SK-N-SH (cell line): ENCODE data around the gene KMT2B. TPM values are rescaled to one million over a fixed set of nuclear protein-coding genes. Genes with fewer than 3 reads are reported as not detected.
A peak's percentile ranks its signal among the peaks of the same experiment; 100 is the strongest.

ENCODE experiments used
- CTCF ChIA-PET: fragments of 300-600, 350-600 bp; formaldehyde crosslinking; extraction: SDS; loops from one replicate; lab custom pipeline; 2021; lab: Yijun Ruan, JAX
- POLR2A ChIA-PET: fragments of 350-600 bp; sonication (Branson Sonifier 250); formaldehyde crosslinking; extraction: SDS; loops from one replicate; lab custom pipeline; 2020; ENCODE audit warnings: antibody characterized with exemption, inconsistent platforms; lab: Yijun Ruan, JAX
- DNase-seq: peaks from one replicate; pipeline ENCODE4 v3.0.0; 2012
- H2AFZ ChIP-seq: fragments of 200-600 bp; sonication (generic); 2 replicates; pipeline ENCODE4 v1.8.1; 2016; ENCODE audit warnings: antibody characterized with exemption, mild to moderate bottlenecking, low read depth
- H3F3A ChIP-seq: fragments of 200-600 bp; sonication (generic); replicated peaks from 2 replicates; pipeline ENCODE3; 2016; ENCODE audit warnings: antibody characterized with exemption, mild to moderate bottlenecking; ENCODE audit not compliant: insufficient read depth
- H3K27ac ChIP-seq, 2 experiments: fragments of 200-500 bp in 1 of 2; fragments of 200-600 bp in 1 of 2; sonication (Bioruptor generic) in 1 of 2; sonication (generic), shearing (Covaris generic) in 1 of 2; 2 replicates each; pipeline versions ENCODE4 v1.5.1 to v1.6.1; 2014 to 2016; ENCODE audit warnings: low read depth in 2 of 2, inconsistent platforms in 1 of 2, low read length in 1 of 2, mild to moderate bottlenecking in 1 of 2, mixed read lengths in 1 of 2
- H3K27me3 ChIP-seq: fragments of 200-600 bp; sonication (generic), shearing (Covaris generic); 2 replicates; pipeline ENCODE4 v1.6.1; 2016; ENCODE audit warnings: mixed run types; ENCODE audit not compliant: insufficient read depth
- H3K36me3 ChIP-seq, 2 experiments: fragments of 200-500 bp in 1 of 2; fragments of 200-600 bp in 1 of 2; sonication (Bioruptor generic) in 1 of 2; sonication (generic) in 1 of 2; replicated peaks in 1 of 2; 2 replicates each; pipeline versions ENCODE3 to v1.5.1; 2014 to 2016; ENCODE audit warnings: low read length in 1 of 2, mild to moderate bottlenecking in 1 of 2; ENCODE audit not compliant: insufficient read depth in 2 of 2, control insufficient read depth in 1 of 2
- H3K4me1 ChIP-seq, 2 experiments: fragments of 200-500 bp in 1 of 2; fragments of 200-600 bp in 1 of 2; sonication (Bioruptor generic) in 1 of 2; sonication (generic), shearing (Covaris generic) in 1 of 2; 2 replicates each; pipeline versions ENCODE4 v1.5.1 to v1.6.1; 2014 to 2016; ENCODE audit warnings: low read depth in 1 of 2, low read length in 1 of 2, mixed run types in 1 of 2; ENCODE audit not compliant: insufficient read depth in 2 of 2, control insufficient read depth in 1 of 2
- H3K4me2 ChIP-seq: fragments of 200-600 bp; sonication (generic), shearing (Covaris generic); 2 replicates; pipeline ENCODE4 v1.6.1; 2017; ENCODE audit warnings: mixed run types
- H3K4me3 ChIP-seq, 2 experiments: fragments of 200-500 bp in 1 of 2; fragments of 200-600 bp in 1 of 2; sonication (Bioruptor generic) in 1 of 2; sonication (generic), shearing (Covaris generic) in 1 of 2; 2 replicates each; pipeline versions ENCODE4 v1.5.1 to v1.8.1; 2014 to 2016; ENCODE audit warnings: low read depth in 2 of 2, inconsistent platforms in 1 of 2, low read length in 1 of 2, mild to moderate bottlenecking in 1 of 2, mixed read lengths in 1 of 2, moderate library complexity in 1 of 2
- H3K79me2 ChIP-seq: fragments of 200-600 bp; sonication (generic); 2 replicates; pipeline ENCODE4 v1.8.1; 2017; ENCODE audit warnings: mild to moderate bottlenecking; ENCODE audit not compliant: insufficient read depth
- H3K9ac ChIP-seq: fragments of 200-600 bp; sonication (generic); 2 replicates; pipeline ENCODE4 v1.6.1; 2017; ENCODE audit warnings: mixed run types
- H3K9me2 ChIP-seq: fragments of 200-600 bp; sonication (generic); 2 replicates; pipeline ENCODE4 v1.6.1; 2017; ENCODE audit warnings: mixed run types
- H3K9me3 ChIP-seq: fragments of 200-600 bp; sonication (generic); 2 replicates; pipeline ENCODE4 v1.6.1; 2017; ENCODE audit warnings: mixed run types, mild to moderate bottlenecking, moderate library complexity
- H4K20me1 ChIP-seq: fragments of 200-600 bp; sonication (generic); 2 replicates; pipeline ENCODE4 v1.6.1; 2017; ENCODE audit warnings: mild to moderate bottlenecking, mixed run types; ENCODE audit not compliant: insufficient read depth
- EP300 ChIP-seq, 2 experiments: IDR thresholded peaks; 2 replicates each; pipeline versions ENCODE4 v1.4.0 to v1.6.1; 2012; ENCODE audit warnings: borderline replicate concordance in 1 of 2, low read depth in 1 of 2, low read length in 1 of 2
- EZH2phosphoT487 ChIP-seq: fragments of 200-600 bp; sonication (generic); IDR thresholded peaks from 2 replicates; pipeline ENCODE4 v1.6.1; 2017; ENCODE audit warnings: low read depth, mixed run types, mild to moderate bottlenecking, antibody characterized with exemption, moderate library complexity, borderline replicate concordance
- FOSL2 ChIP-seq: IDR thresholded peaks from 2 replicates; pipeline ENCODE4 v1.4.0; 2012; ENCODE audit warnings: low read depth, mild to moderate bottlenecking, moderate library complexity, borderline replicate concordance
- FOXM1 ChIP-seq: IDR thresholded peaks from 2 replicates; pipeline ENCODE4 v1.4.0; 2012; ENCODE audit warnings: low read depth, mild to moderate bottlenecking
- GABPA ChIP-seq: IDR thresholded peaks from 2 replicates; pipeline ENCODE4 v1.4.0; 2012; ENCODE audit warnings: low read depth, mild to moderate bottlenecking
- GATA2 ChIP-seq: sonication (generic); formaldehyde crosslinking; IDR thresholded peaks from 2 replicates; pipeline ENCODE4 v1.5.0; 2020; ENCODE audit warnings: mild to moderate bottlenecking, missing genetic modification reagents
- MEF2A ChIP-seq: IDR thresholded peaks from 2 replicates; pipeline ENCODE4 v1.4.0; 2012; ENCODE audit warnings: low read depth, borderline replicate concordance
- POLR2AphosphoS5 ChIP-seq: IDR thresholded peaks from 2 replicates; pipeline ENCODE4 v1.6.1; 2012; ENCODE audit warnings: low read depth, low read length
- RFX5 ChIP-seq: IDR thresholded peaks from 2 replicates; pipeline ENCODE4 v1.6.1; 2012; ENCODE audit warnings: mild to moderate bottlenecking, improper control_type of control experiment, low read length
- SIN3A ChIP-seq: IDR thresholded peaks from 2 replicates; pipeline ENCODE4 v1.6.1; 2012; ENCODE audit warnings: low read depth, mild to moderate bottlenecking, low read length, moderate library complexity, borderline replicate concordance
- SMC3 ChIP-seq: IDR thresholded peaks from 2 replicates; pipeline ENCODE4 v1.6.1; 2012; ENCODE audit warnings: low read depth, low read length, improper control_type of control experiment
- TAF1 ChIP-seq: IDR thresholded peaks from 2 replicates; pipeline ENCODE4 v1.6.1; 2012; ENCODE audit warnings: low read depth, mild to moderate bottlenecking, low read length, moderate library complexity, borderline replicate concordance
- YY1 ChIP-seq: IDR thresholded peaks from 2 replicates; pipeline ENCODE4 v1.4.0; 2012; ENCODE audit warnings: low read depth, mild to moderate bottlenecking
- WGBS: methylation state at CpG from one replicate; pipeline ENCODE4 v1.1.6; 2017; ENCODE audit warnings: low lambda C conversion rate; 5-methylcytosine and 5-hydroxymethylcytosine counted together
- polyA plus RNA-seq, 3 experiments: library from polyadenylated mRNA; depleted of rRNA; stranded (reverse); fragments of >200 nt; gene quantifications; 2 replicates each; pipeline ENCODE4 v1.2.3, GENCODE V29; 2012
- TF ChIP-seq, protein P1 (sequence below): IDR thresholded peaks from 2 replicates; pipeline ENCODE4 v1.4.0; 2012; ENCODE audit warnings: low read depth
- TF ChIP-seq, protein P2 (sequence below): IDR thresholded peaks from 2 replicates; pipeline ENCODE4 v1.6.1; 2012; ENCODE audit warnings: mild to moderate bottlenecking, low read depth, low read length, moderate library complexity
- TF ChIP-seq, protein P3 (sequence below): IDR thresholded peaks from 2 replicates; pipeline ENCODE4 v1.4.0; 2012; ENCODE audit warnings: low read depth, borderline replicate concordance
- TF ChIP-seq, protein P4 (sequence below): IDR thresholded peaks from 2 replicates; pipeline ENCODE4 v1.4.0; 2012; ENCODE audit warnings: low read depth, borderline replicate concordance
- TF ChIP-seq, protein P5 (sequence below): fragments of 150-350 bp; IDR thresholded peaks from 2 replicates; pipeline ENCODE4 v1.6.1; 2016; ENCODE audit warnings: mild to moderate bottlenecking, low read depth, low read length

The KMT2B gene
- polyA plus RNA-seq, 1 of the 3 experiments (the other 2 are of a cell fraction), result 29.2 TPM

DNA sequence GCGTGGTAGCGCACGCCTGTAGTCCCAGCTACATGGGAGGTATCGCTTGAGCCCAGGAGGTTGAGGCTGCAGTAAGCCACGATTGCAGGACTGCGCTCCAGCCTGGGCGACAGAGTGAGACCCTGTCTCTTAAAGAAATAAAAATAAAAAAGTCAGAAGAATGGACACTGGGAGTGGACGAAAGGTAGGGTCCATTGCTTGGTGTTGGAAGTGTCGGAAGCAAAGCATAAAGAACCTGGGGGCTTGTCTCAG, 57.2 kb downstream of the KMT2B start:
- Histone ChIP-seq H3K9me3 (no peaks in the 10 kb centered on the region), H3K79me2 (peaks cover 13% of the 10 kb centered on the region; the same call in 1 of the 2 replicates), H3K9ac (no peak overlapping the region), H3K9me2 (no peaks in the 10 kb centered on the region), H3K27me3 (no peaks in the 10 kb centered on the region), H3K4me3 (peak overlapping the region; percentile 59 to 76), H3F3A (peaks cover 8% of the 10 kb centered on the region), H3K4me1 (peaks cover 0 to 12% of the 10 kb centered on the region in 2 experiments; a peak in 2 of 4 replicates), H4K20me1 (no peaks in the 10 kb centered on the region), H2AFZ (peak overlapping the region; percentile 76; the same call in 1 of the 2 replicates), H3K36me3 (no peaks in the 10 kb centered on the region), H3K27ac (no peak overlapping the region), H3K4me2 (peak overlapping the region; percentile 90)
- no peak for DNase-seq
- CTCF ChIA-PET, result no interaction called here
- POLR2A ChIA-PET, result no interaction called here
- WGBS, result 4% methylated on average over 9 of the region's 9 CpGs
- TF ChIP-seq FOXM1 (no peak), EZH2phosphoT487 (no peak), POLR2AphosphoS5 (no peak), MEF2A (no peak), YY1 (no peak)
- TF ChIP-seq, all 33 proteins: peak for 0

DNA sequence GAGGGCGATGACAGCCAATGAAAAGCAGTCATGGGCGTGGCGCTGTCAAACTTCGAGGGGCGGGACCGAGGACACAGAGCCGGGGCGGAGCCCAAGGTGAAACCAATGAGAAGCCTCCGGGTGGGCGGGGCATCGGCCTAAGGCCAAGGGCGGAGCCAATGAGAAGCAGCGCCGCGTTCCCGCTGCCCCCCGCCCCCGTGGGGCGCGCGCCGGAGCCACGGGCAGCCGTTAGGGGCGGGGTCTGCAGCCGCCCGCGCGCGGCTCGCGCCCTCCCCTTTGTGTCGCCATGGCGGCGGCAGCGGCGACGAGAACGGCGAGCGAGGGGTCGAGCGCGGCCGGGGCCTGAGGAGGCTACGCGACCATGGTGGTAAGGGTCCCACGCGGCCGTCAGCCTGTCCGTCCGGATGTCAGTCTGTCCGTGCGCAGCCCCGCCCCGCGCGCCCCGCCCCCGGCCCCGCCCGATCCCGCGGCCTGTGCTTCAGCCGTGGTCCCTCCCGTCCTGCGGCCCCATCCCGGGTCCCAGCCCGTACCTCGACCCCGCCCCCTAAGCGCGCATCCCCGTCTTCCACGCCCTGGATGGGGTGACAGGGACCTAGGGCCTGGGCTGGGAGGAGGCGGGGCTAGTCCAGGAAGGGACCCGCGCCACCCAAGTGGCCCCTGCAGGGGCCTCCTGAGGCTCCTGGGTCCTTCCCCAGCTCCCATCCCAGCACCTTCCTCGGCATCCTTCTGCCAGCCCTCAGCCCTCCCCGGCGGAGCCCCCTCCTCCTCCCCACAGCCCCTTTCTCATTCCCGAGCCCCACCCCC, 57.7 kb downstream of the KMT2B start, which contains the start of gene ARHGAP33:
Gene ARHGAP33, plus strand, starts transcription at position 267 of the 804 bp plus-strand sequence. Its CDS starts 95 bp downstream, at position 362.
- Histone ChIP-seq H3K27ac (no peak within 1 kb of the TSS), H3K9me3 (no peaks in the 10 kb centered on the region), H3K36me3 (no peaks in the 10 kb centered on the region), H3K9me2 (no peaks in the 10 kb centered on the region), H3K27me3 (no peaks in the 10 kb centered on the region), H3K9ac (peak within 1 kb of the TSS; percentile 38; the same call in 1 of the 2 replicates), H2AFZ (peak within 1 kb of the TSS; percentile 76; the same call in 1 of the 2 replicates), H3K4me1 (peaks cover 0 to 12% of the 10 kb centered on the region in 2 experiments; a peak in 2 of 4 replicates), H3K4me2 (peak within 1 kb of the TSS; percentile 90), H3K79me2 (peaks cover 13% of the 10 kb centered on the region; the same call in 1 of the 2 replicates), H4K20me1 (no peaks in the 10 kb centered on the region), H3F3A (peaks cover 8% of the 10 kb centered on the region), H3K4me3 (peak within 1 kb of the TSS; percentile 59 to 76)
- ChIA-PET CTCF (interaction anchor here (1.0 kb wide), 1 partner anchor 10 kb away, joined by 3 read pairs; no protein-coding TSS in a partner anchor), POLR2A (interaction anchor here (0.5 kb wide), 1 partner anchor 64 kb away, joined by 4 read pairs; no protein-coding TSS in a partner anchor)
- DNase-seq, result peak; percentile 99
- WGBS, result 3% methylated on average over 38 of the region's 82 CpGs
- TF ChIP-seq, protein P1, sequence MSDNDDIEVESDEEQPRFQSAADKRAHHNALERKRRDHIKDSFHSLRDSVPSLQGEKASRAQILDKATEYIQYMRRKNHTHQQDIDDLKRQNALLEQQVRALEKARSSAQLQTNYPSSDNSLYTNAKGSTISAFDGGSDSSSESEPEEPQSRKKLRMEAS, result peak; percentile 45; the same call in 1 of the 2 replicates
- TF ChIP-seq GABPA (no peak), SMC3 (no peak), FOSL2 (no peak), GATA2 (CRISPR knock-in tag) (no peak), SIN3A (peak; percentile 62; the same call in 1 of the 2 replicates), POLR2AphosphoS5 (no peak), RFX5 (peak; percentile 58; the same call in 1 of the 2 replicates), TAF1 (no peak), EP300 (IDR thresholded peaks at IDR 0.05; ENCODE audit: borderline replicate concordance in 1 of 2, low read depth in 1 of 2, low read length in 1 of 2) (no peak)
- TF ChIP-seq, protein P2, sequence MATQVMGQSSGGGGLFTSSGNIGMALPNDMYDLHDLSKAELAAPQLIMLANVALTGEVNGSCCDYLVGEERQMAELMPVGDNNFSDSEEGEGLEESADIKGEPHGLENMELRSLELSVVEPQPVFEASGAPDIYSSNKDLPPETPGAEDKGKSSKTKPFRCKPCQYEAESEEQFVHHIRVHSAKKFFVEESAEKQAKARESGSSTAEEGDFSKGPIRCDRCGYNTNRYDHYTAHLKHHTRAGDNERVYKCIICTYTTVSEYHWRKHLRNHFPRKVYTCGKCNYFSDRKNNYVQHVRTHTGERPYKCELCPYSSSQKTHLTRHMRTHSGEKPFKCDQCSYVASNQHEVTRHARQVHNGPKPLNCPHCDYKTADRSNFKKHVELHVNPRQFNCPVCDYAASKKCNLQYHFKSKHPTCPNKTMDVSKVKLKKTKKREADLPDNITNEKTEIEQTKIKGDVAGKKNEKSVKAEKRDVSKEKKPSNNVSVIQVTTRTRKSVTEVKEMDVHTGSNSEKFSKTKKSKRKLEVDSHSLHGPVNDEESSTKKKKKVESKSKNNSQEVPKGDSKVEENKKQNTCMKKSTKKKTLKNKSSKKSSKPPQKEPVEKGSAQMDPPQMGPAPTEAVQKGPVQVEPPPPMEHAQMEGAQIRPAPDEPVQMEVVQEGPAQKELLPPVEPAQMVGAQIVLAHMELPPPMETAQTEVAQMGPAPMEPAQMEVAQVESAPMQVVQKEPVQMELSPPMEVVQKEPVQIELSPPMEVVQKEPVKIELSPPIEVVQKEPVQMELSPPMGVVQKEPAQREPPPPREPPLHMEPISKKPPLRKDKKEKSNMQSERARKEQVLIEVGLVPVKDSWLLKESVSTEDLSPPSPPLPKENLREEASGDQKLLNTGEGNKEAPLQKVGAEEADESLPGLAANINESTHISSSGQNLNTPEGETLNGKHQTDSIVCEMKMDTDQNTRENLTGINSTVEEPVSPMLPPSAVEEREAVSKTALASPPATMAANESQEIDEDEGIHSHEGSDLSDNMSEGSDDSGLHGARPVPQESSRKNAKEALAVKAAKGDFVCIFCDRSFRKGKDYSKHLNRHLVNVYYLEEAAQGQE, result no peak
- TF ChIP-seq, protein P3, sequence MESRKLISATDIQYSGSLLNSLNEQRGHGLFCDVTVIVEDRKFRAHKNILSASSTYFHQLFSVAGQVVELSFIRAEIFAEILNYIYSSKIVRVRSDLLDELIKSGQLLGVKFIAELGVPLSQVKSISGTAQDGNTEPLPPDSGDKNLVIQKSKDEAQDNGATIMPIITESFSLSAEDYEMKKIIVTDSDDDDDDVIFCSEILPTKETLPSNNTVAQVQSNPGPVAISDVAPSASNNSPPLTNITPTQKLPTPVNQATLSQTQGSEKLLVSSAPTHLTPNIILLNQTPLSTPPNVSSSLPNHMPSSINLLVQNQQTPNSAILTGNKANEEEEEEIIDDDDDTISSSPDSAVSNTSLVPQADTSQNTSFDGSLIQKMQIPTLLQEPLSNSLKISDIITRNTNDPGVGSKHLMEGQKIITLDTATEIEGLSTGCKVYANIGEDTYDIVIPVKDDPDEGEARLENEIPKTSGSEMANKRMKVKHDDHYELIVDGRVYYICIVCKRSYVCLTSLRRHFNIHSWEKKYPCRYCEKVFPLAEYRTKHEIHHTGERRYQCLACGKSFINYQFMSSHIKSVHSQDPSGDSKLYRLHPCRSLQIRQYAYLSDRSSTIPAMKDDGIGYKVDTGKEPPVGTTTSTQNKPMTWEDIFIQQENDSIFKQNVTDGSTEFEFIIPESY, result no peak
- TF ChIP-seq, protein P4, sequence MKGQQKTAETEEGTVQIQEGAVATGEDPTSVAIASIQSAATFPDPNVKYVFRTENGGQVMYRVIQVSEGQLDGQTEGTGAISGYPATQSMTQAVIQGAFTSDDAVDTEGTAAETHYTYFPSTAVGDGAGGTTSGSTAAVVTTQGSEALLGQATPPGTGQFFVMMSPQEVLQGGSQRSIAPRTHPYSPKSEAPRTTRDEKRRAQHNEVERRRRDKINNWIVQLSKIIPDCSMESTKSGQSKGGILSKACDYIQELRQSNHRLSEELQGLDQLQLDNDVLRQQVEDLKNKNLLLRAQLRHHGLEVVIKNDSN, result no peak
- TF ChIP-seq, protein P5, sequence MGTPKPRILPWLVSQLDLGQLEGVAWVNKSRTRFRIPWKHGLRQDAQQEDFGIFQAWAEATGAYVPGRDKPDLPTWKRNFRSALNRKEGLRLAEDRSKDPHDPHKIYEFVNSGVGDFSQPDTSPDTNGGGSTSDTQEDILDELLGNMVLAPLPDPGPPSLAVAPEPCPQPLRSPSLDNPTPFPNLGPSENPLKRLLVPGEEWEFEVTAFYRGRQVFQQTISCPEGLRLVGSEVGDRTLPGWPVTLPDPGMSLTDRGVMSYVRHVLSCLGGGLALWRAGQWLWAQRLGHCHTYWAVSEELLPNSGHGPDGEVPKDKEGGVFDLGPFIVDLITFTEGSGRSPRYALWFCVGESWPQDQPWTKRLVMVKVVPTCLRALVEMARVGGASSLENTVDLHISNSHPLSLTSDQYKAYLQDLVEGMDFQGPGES, result 0 out of 2 replicates have a peak, but pooled peaks have one; percentile 34
